H9 (cell line): ENCODE results near the gene KLHDC8A. TPM values are rescaled to one million over a fixed set of nuclear protein-coding genes. Genes with fewer than 3 reads are reported as not detected.

Experiments used
- DNase-seq: peaks from one replicate; pipeline ENCODE4 v3.0.0-alpha.2; 2017
- H2AFZ ChIP-seq: one replicate; pipeline ENCODE4 v1.6.1; 2013; ENCODE audit warnings: mild to moderate bottlenecking, low read length, control low read depth, moderate library complexity
- H2AK5ac ChIP-seq: 2 replicates; pipeline ENCODE4 v1.6.1; 2013; ENCODE audit warnings: low read length, control low read depth, mixed read lengths; ENCODE audit not compliant: insufficient read length
- H2BK120ac ChIP-seq: one replicate; pipeline ENCODE4 v1.6.1; 2013; ENCODE audit warnings: low read depth, mild to moderate bottlenecking, low read length, control low read depth, inconsistent platforms; ENCODE audit not compliant: poor library complexity, severe bottlenecking
- H2BK12ac ChIP-seq: 2 replicates; pipeline ENCODE4 v1.6.1; 2013; ENCODE audit warnings: low read length, control low read depth, mixed read lengths, low read depth; ENCODE audit not compliant: insufficient read length
- H2BK15ac ChIP-seq: 2 replicates; pipeline ENCODE4 v1.6.1; 2013; ENCODE audit warnings: low read depth, low read length, control low read depth
- H2BK20ac ChIP-seq: one replicate; pipeline ENCODE4 v1.6.1; 2013; ENCODE audit warnings: low read depth, mild to moderate bottlenecking, low read length, control low read depth, inconsistent platforms; ENCODE audit not compliant: poor library complexity, severe bottlenecking
- H2BK5ac ChIP-seq: 2 replicates; pipeline ENCODE4 v1.6.1; 2013; ENCODE audit warnings: low read length, control low read depth, mixed read lengths; ENCODE audit not compliant: insufficient read length
- H3K14ac ChIP-seq: 2 replicates; pipeline ENCODE4 v1.6.1; 2013; ENCODE audit warnings: low read length, control low read depth; ENCODE audit not compliant: insufficient read depth
- H3K18ac ChIP-seq: 2 replicates; pipeline ENCODE4 v1.6.1; 2013; ENCODE audit warnings: low read depth, mild to moderate bottlenecking, mixed read lengths, low read length, control low read depth; ENCODE audit not compliant: insufficient read length
- H3K23ac ChIP-seq: 2 replicates; pipeline ENCODE4 v1.6.1; 2013; ENCODE audit warnings: low read length, control low read depth, mixed read lengths, low read depth; ENCODE audit not compliant: insufficient read length
- H3K23me2 ChIP-seq: 2 replicates; pipeline ENCODE4 v1.6.1; 2013; ENCODE audit warnings: low read depth, mild to moderate bottlenecking, mixed read lengths, low read length, control low read depth; ENCODE audit not compliant: insufficient read length, poor library complexity, severe bottlenecking
- H3K27ac ChIP-seq: 2 replicates; pipeline ENCODE4 v1.5.1; 2013; ENCODE audit warnings: low read length, control low read depth, mixed read lengths, low read depth; ENCODE audit not compliant: insufficient read length
- H3K27me3 ChIP-seq: 2 replicates; pipeline ENCODE4 v1.6.1; 2013; ENCODE audit warnings: low read length, control low read depth, inconsistent platforms; ENCODE audit not compliant: insufficient read depth
- H3K4ac ChIP-seq: 2 replicates; pipeline ENCODE4 v1.6.1; 2013; ENCODE audit warnings: low read depth, mild to moderate bottlenecking, control low read depth, inconsistent platforms, low read length, moderate library complexity
- H3K4me1 ChIP-seq: 2 replicates; pipeline ENCODE4 v1.6.1; 2013; ENCODE audit warnings: low read length, control low read depth, inconsistent platforms; ENCODE audit not compliant: insufficient read depth
- H3K4me2 ChIP-seq: 2 replicates; pipeline ENCODE4 v1.6.1; 2013; ENCODE audit warnings: low read length, control low read depth, mixed read lengths; ENCODE audit not compliant: insufficient read length, insufficient read depth
- H3K56ac ChIP-seq: 2 replicates; pipeline ENCODE4 v1.6.1; 2013; ENCODE audit warnings: low read depth, mild to moderate bottlenecking, mixed read lengths, low read length, control low read depth; ENCODE audit not compliant: insufficient read length
- H3K79me1 ChIP-seq: 2 replicates; pipeline ENCODE4 v1.6.1; 2013; ENCODE audit warnings: low read depth, mild to moderate bottlenecking, moderate library complexity, low read length, control low read depth, inconsistent platforms; ENCODE audit not compliant: insufficient read depth, poor library complexity, severe bottlenecking
- H3K79me2 ChIP-seq: 2 replicates; pipeline ENCODE4 v1.6.1; 2013; ENCODE audit warnings: low read length, control low read depth, inconsistent platforms; ENCODE audit not compliant: insufficient read depth
- H3K9ac ChIP-seq: 2 replicates; pipeline ENCODE4 v1.6.1; 2013; ENCODE audit warnings: low read length, control low read depth, mixed read lengths; ENCODE audit not compliant: insufficient read length; ENCODE audit errors: extremely low read depth
- H3K9me3 ChIP-seq: one replicate; pipeline ENCODE4 v1.6.1; 2013; ENCODE audit warnings: low read depth, low read length, inconsistent platforms; ENCODE audit not compliant: control insufficient read depth
- H3T11ph ChIP-seq: one replicate; pipeline ENCODE4 v1.6.1; 2013; ENCODE audit warnings: mild to moderate bottlenecking, low read length, control low read depth, inconsistent platforms
- H4K20me1 ChIP-seq: one replicate; pipeline ENCODE4 v1.6.1; 2013; ENCODE audit not compliant: control insufficient read depth, insufficient read length, insufficient read depth
- H4K5ac ChIP-seq: 2 replicates; pipeline ENCODE4 v1.6.1; 2013; ENCODE audit warnings: low read depth, mild to moderate bottlenecking, mixed read lengths, low read length, control low read depth; ENCODE audit not compliant: insufficient read length
- H4K8ac ChIP-seq: replicated peaks from 2 replicates; pipeline ENCODE4 v1.6.1; 2013; ENCODE audit warnings: low read length, control low read depth, mixed read lengths, low read depth; ENCODE audit not compliant: insufficient read length
- H4K91ac ChIP-seq: 2 replicates; pipeline ENCODE4 v1.6.1; 2013; ENCODE audit warnings: low read depth, mild to moderate bottlenecking, moderate library complexity, mixed read lengths, low read length, control low read depth; ENCODE audit not compliant: insufficient read length
- H3K27ac Mint-ChIP-seq, 3 experiments: 2 replicates in 2 of 3; 3 replicates in 1 of 3; pipeline ENCODE4 v1.8.0; 2020 to 2021; ENCODE audit warnings: mixed read lengths in 3 of 3, mild to moderate bottlenecking in 1 of 3, moderate library complexity in 1 of 3
- H3K27me3 Mint-ChIP-seq: 2 replicates; pipeline ENCODE4 v1.8.0; 2021; ENCODE audit warnings: low read depth, mild to moderate bottlenecking, moderate library complexity, mixed read lengths
- H3K36me3 Mint-ChIP-seq, 3 experiments: 2 replicates in 2 of 3; 3 replicates in 1 of 3; pipeline ENCODE4 v1.8.0; 2020 to 2021; ENCODE audit warnings: low read depth in 3 of 3, mixed read lengths in 3 of 3; ENCODE audit not compliant: insufficient read depth in 1 of 3
- H3K4me1 Mint-ChIP-seq, 2 experiments: 2 replicates each; pipeline ENCODE4 v1.8.0; 2020; ENCODE audit warnings: mixed read lengths in 2 of 2
- H3K4me3 Mint-ChIP-seq, 2 experiments: 2 replicates in 1 of 2; 3 replicates in 1 of 2; pipeline ENCODE4 v1.8.0; 2020 to 2021; ENCODE audit warnings: mild to moderate bottlenecking in 2 of 2, mixed read lengths in 2 of 2, moderate library complexity in 1 of 2
- H3K9me3 Mint-ChIP-seq, 2 experiments: 2 replicates in 1 of 2; 3 replicates in 1 of 2; pipeline ENCODE4 v1.8.0; 2020; ENCODE audit warnings: mild to moderate bottlenecking in 2 of 2, mixed read lengths in 2 of 2, moderate library complexity in 1 of 2
- WGBS: extraction: QIAGEN DNeasy Blood & Tissue Kit; methylation state at CpG from one replicate; pipeline ENCODE4 v1.1.7; 2013; ENCODE audit warnings: missing lambda C conversion rate, low lambda C conversion rate, mixed read lengths; ENCODE audit not compliant: insufficient read length; ENCODE audit errors: extremely low coverage; 5-methylcytosine and 5-hydroxymethylcytosine counted together
- total RNA-seq: library from RNA; stranded (reverse); gene quantifications from 2 replicates; pipeline ENCODE4 v1.2.1, GENCODE V29; 2021
- TF ChIP-seq, protein P1 (sequence below): fragments of 200-600 bp; sonication (generic); conservative IDR thresholded peaks from 3 replicates; pipeline ENCODE4 v1.8.0; 2021; ENCODE audit warnings: antibody characterized with exemption, mild to moderate bottlenecking

The KLHDC8A gene
- total RNA-seq, 1 experiment from 2014 or later = 0.96 TPM

GRCh38 chr1:205313563-205314308 is 43.0 kb downstream of the KLHDC8A start:
- H3K23me2 ChIP-seq = peaks cover 3% of the 10 kb centered on the region
- H3K4me1 Mint-ChIP-seq = peaks cover 70 to 71% of the 10 kb centered on the region in 2 experiments
- H2BK15ac ChIP-seq = no peak overlapping the region
- H3K4me2 ChIP-seq = peak overlapping the region; percentile 4
- no peak overlapping the region for H2BK5ac ChIP-seq
- no peak overlapping the region for H3K56ac ChIP-seq
- no peak overlapping the region for H4K8ac ChIP-seq
- TF ChIP-seq, protein P1, sequence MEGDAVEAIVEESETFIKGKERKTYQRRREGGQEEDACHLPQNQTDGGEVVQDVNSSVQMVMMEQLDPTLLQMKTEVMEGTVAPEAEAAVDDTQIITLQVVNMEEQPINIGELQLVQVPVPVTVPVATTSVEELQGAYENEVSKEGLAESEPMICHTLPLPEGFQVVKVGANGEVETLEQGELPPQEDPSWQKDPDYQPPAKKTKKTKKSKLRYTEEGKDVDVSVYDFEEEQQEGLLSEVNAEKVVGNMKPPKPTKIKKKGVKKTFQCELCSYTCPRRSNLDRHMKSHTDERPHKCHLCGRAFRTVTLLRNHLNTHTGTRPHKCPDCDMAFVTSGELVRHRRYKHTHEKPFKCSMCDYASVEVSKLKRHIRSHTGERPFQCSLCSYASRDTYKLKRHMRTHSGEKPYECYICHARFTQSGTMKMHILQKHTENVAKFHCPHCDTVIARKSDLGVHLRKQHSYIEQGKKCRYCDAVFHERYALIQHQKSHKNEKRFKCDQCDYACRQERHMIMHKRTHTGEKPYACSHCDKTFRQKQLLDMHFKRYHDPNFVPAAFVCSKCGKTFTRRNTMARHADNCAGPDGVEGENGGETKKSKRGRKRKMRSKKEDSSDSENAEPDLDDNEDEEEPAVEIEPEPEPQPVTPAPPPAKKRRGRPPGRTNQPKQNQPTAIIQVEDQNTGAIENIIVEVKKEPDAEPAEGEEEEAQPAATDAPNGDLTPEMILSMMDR = no peak
- no peak overlapping the region for H2AK5ac ChIP-seq
- peaks cover 3% of the 10 kb centered on the region for H3K27me3 Mint-ChIP-seq
- H3K4me1 ChIP-seq = peaks cover 29% of the 10 kb centered on the region
- WGBS = no CpG with 5 or more reads among the region's 21 CpGs
- peaks cover 29% of the 10 kb centered on the region; the same call in 1 of the 2 replicates for H3K79me2 ChIP-seq
- H3K27ac ChIP-seq = peak overlapping the region; percentile 16
- H3K4me3 Mint-ChIP-seq = peak overlapping the region; percentile 54 to 79
- peaks cover 15 to 49% (median 40%) of the 10 kb centered on the region in 3 experiments; a peak in 6 of 7 replicates for H3K36me3 Mint-ChIP-seq
- H2BK20ac ChIP-seq = no peak overlapping the region
- H3K18ac ChIP-seq = peak overlapping the region; percentile 73
- H2BK120ac ChIP-seq = no peak overlapping the region
- peak overlapping the region; percentile 98 to 100 (median 99) for H3K27ac Mint-ChIP-seq
- H3K23ac ChIP-seq = no peak overlapping the region
- H2AFZ ChIP-seq = no peak overlapping the region
- H3K27me3 ChIP-seq = no peaks in the 10 kb centered on the region
- H3K14ac ChIP-seq = peak overlapping the region; percentile 85; the same call in 1 of the 2 replicates
- H4K20me1 ChIP-seq = no peaks in the 10 kb centered on the region
- H3K9me3 ChIP-seq = no peaks in the 10 kb centered on the region
- no peak overlapping the region for H3K9ac ChIP-seq
- no peak overlapping the region for H3T11ph ChIP-seq
- DNase-seq = peak; percentile 94
- H3K9me3 Mint-ChIP-seq = no peaks in the 10 kb centered on the region
- no peak overlapping the region for H3K4ac ChIP-seq
- H3K79me1 ChIP-seq = peaks cover 14% of the 10 kb centered on the region
- no peak overlapping the region for H4K5ac ChIP-seq
- H4K91ac ChIP-seq = peak overlapping the region; percentile 50
- peak overlapping the region; percentile 58 for H2BK12ac ChIP-seq
